SU-DHL-6 (cell line): ENCODE results near the gene TSKU.

ENCODE experiments used
- CTCF ChIP-seq: fragments of 200-600 bp; sonication (generic); IDR thresholded peaks from one replicate; pipeline ENCODE4 v1.5.1; 2017; ENCODE audit warnings: antibody characterized with exemption, mild to moderate bottlenecking, low read length, moderate library complexity; ENCODE audit not compliant: insufficient read depth, poor library complexity, severe bottlenecking
- EZH2phosphoT487 ChIP-seq: fragments of 200-600 bp; sonication (generic), shearing (Covaris generic); conservative IDR thresholded peaks from 2 replicates; pipeline ENCODE4 v1.6.1; 2018; ENCODE audit warnings: mild to moderate bottlenecking, antibody characterized with exemption, low read length, moderate library complexity, mixed read lengths

GRCh38 chr11:76830639-76831327, 47.6 kb downstream of the TSKU start:
- no peak for TF ChIP-seq CTCF
- no peak for TF ChIP-seq EZH2phosphoT487
